ENCODE data around the gene CRYBB3. TPM values are rescaled to one million over a fixed set of nuclear protein-coding genes. Genes with fewer than 3 reads are reported as not detected.

Gene CRYBB3
- total and polyA plus RNA-seq, 2 donors (not counting 3 experiments of a cell fraction or from before 2014, with no cell fraction given): 0.59 to 1.2 TPM

DNA sequence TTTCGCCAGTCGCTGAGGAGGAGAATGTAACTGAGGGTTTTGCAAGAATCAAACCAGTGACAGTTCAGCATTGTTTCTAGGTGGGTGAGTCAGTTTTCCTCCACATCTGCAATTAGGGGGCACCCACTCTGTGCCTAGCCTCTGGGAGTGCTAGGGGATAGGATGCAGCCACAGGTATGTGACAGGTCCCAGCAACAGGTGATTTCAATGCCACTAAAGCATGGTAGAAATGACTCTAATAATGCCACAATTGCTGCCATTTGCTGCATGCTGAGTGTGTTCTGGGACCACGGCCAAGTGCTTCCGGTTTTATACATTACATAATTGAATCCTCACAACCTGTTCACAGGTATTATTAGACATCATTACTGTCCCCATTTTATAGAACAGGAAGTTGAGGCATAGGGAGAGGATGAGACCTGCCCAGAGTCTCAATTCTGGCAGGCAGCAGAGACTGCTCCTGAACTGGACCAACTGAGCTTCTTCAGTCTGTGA lies 20.3 kb downstream of the CRYBB3 start:
- Histone ChIP-seq H3K4me1 (ENCODE audit: control insufficient read depth, extremely low read depth, insufficient read depth, low read length) (no peaks in the 10 kb centered on the region), H3K27ac (ENCODE audit: insufficient read depth, low read depth, low read length) (no peak overlapping the region), H3K4me2 (ENCODE audit: insufficient read depth, low read length) (no peak overlapping the region), H3K9me3 (replicated peaks; ENCODE audit: control insufficient read depth, insufficient read depth, low read length) (no peaks in the 10 kb centered on the region), H3K79me2 (ENCODE audit: control insufficient read depth, insufficient read depth, low read length) (no peaks in the 10 kb centered on the region), H3K36me3 (ENCODE audit: control insufficient read depth in 2 of 2, extremely low read depth in 1 of 2, insufficient read depth in 2 of 2, low read length in 2 of 2) (no peaks in the 10 kb centered on the region), H3K27me3 (ENCODE audit: control insufficient read depth in 2 of 2, insufficient read depth in 2 of 2, low read length in 2 of 2) (peaks cover 0 to 10% of the 10 kb centered on the region in 2 experiments), H4K20me1 (replicated peaks; ENCODE audit: control insufficient read depth, extremely low read depth, insufficient read depth, low read length) (no peaks in the 10 kb centered on the region), H3K4me3 (replicated peaks in 1 of 3; ENCODE audit: insufficient read depth in 1 of 3, low read depth in 1 of 3, low read length in 3 of 3) (no peak overlapping the region), H3K9ac (replicated peaks; ENCODE audit: extremely low read depth, insufficient read depth, low read length) (no peak overlapping the region), H2AFZ (ENCODE audit: low read depth, low read length) (no peak overlapping the region), H3K9me1 (replicated peaks; ENCODE audit: control insufficient read depth, extremely low read depth, insufficient read depth, low read length) (no peaks in the 10 kb centered on the region)
- intact Hi-C loops (cut with micrococcal nuclease) (no loop called here), dilution Hi-C loops (cut with MboI; ENCODE audit: extremely low pct_ligation_motif_present, low sequenced_read_pairs) (no loop called here)
- no TSS peak for BruUV-seq (replicated peaks)
- FAIRE-seq (no peak), DNase-seq (ENCODE audit: low read depth, low spot score) (no peak)
- CTCF ChIA-PET: interaction anchor here (1.6 kb wide), 1 partner anchor 18 kb away, joined by 5 read pairs; no protein-coding TSS in a partner anchor
- POLR2A ChIA-PET: no interaction called here
- TF ChIP-seq POLR2AphosphoS5 (IDR thresholded peaks at IDR 0.05; ENCODE audit: insufficient read depth, low read depth, low read length): no peak
- TF ChIP-seq, protein P1, sequence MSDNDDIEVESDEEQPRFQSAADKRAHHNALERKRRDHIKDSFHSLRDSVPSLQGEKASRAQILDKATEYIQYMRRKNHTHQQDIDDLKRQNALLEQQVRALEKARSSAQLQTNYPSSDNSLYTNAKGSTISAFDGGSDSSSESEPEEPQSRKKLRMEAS (IDR thresholded peaks at IDR 0.05; ENCODE audit: insufficient read depth, insufficient read length): no peak
- no peak for TF ChIP-seq GATA2 (IDR thresholded peaks at IDR 0.05; ENCODE audit: insufficient read depth, insufficient read length, low read depth, low read length)
- no peak for TF ChIP-seq JUN (IDR thresholded peaks at IDR 0.05; ENCODE audit: borderline replicate concordance, insufficient read depth, insufficient read length, low read depth)
- TF ChIP-seq, protein P2, sequence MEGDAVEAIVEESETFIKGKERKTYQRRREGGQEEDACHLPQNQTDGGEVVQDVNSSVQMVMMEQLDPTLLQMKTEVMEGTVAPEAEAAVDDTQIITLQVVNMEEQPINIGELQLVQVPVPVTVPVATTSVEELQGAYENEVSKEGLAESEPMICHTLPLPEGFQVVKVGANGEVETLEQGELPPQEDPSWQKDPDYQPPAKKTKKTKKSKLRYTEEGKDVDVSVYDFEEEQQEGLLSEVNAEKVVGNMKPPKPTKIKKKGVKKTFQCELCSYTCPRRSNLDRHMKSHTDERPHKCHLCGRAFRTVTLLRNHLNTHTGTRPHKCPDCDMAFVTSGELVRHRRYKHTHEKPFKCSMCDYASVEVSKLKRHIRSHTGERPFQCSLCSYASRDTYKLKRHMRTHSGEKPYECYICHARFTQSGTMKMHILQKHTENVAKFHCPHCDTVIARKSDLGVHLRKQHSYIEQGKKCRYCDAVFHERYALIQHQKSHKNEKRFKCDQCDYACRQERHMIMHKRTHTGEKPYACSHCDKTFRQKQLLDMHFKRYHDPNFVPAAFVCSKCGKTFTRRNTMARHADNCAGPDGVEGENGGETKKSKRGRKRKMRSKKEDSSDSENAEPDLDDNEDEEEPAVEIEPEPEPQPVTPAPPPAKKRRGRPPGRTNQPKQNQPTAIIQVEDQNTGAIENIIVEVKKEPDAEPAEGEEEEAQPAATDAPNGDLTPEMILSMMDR (IDR thresholded peaks at IDR 0.05; ENCODE audit: extremely low read depth in 1 of 2, insufficient read depth in 1 of 2, low read depth in 1 of 2, low read length in 2 of 2): no peak
- TF ChIP-seq MYC (IDR thresholded peaks at IDR 0.05; ENCODE audit: low read depth, low read length): no peak
- no peak for TF ChIP-seq EZH2 (IDR thresholded peaks at IDR 0.05; ENCODE audit: borderline replicate concordance, low read depth, low read length, severe bottlenecking)
- no peak for TF ChIP-seq FOS (IDR thresholded peaks at IDR 0.05; ENCODE audit: borderline replicate concordance, insufficient read depth, low read length)

Measured in endothelial cell of umbilical vein (primary cell).